ENCODE results near the gene CDH12.
"Not testable (repeated sequence)": the region's sequence is repeated elsewhere in the genome, so short reads cannot be mapped to it uniquely, and the experiment has no call there.

Gene CDH12

DNA sequence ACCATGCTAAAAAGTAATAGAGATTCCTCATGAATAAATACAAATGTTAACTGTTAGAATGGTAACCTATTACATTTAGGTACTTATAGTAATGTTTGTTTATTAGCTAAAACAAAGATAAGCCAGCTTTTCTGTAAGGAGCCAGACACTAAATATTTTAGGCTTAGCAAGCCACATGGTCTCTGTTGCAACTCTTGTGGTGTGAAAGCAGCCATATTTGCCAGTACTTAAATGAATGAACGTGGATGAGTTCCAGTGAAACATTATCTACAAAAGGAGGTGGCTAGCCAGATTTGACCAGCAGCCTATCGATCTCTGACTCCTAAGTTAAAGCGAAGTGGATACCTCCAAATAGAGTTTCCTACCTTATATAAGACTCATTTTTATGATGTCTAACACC is 331.6 kb downstream of the CDH12 start:
- DNase-seq (ENCODE audit: low read depth), result no peak
- TF ChIP-seq, protein P1, sequence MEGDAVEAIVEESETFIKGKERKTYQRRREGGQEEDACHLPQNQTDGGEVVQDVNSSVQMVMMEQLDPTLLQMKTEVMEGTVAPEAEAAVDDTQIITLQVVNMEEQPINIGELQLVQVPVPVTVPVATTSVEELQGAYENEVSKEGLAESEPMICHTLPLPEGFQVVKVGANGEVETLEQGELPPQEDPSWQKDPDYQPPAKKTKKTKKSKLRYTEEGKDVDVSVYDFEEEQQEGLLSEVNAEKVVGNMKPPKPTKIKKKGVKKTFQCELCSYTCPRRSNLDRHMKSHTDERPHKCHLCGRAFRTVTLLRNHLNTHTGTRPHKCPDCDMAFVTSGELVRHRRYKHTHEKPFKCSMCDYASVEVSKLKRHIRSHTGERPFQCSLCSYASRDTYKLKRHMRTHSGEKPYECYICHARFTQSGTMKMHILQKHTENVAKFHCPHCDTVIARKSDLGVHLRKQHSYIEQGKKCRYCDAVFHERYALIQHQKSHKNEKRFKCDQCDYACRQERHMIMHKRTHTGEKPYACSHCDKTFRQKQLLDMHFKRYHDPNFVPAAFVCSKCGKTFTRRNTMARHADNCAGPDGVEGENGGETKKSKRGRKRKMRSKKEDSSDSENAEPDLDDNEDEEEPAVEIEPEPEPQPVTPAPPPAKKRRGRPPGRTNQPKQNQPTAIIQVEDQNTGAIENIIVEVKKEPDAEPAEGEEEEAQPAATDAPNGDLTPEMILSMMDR (conservative IDR thresholded peaks at IDR 0.05; ENCODE audit: control insufficient read depth, insufficient read depth, low read depth, low read length), result no peak
- H3K4me3 ChIP-seq (ENCODE audit: control insufficient read depth, low read depth, low read length), result no peak overlapping the region

DNA sequence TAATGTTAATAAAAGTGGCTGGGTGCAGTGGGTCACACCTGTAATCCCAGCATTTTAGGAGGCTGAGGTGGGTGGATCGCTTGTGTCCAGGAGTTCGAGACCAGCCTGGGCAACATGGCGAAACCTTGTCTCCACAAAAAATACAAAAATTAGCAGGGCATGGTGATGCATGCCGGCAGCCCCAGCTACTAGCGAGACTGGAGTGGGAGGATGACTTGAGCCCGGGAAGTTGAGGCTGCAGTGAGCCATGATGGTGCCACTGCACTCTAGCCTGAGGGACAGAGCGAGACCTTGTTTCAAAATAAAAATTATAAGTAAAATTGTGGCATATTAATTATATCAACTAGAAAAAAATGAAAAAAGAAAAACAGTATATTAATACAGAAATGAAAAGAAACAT is 336.6 kb downstream of the CDH12 start:
- H3K4me3 ChIP-seq (ENCODE audit: control insufficient read depth, low read depth, low read length); DNase-seq (ENCODE audit: low read depth): not testable (repeated sequence)

DNA sequence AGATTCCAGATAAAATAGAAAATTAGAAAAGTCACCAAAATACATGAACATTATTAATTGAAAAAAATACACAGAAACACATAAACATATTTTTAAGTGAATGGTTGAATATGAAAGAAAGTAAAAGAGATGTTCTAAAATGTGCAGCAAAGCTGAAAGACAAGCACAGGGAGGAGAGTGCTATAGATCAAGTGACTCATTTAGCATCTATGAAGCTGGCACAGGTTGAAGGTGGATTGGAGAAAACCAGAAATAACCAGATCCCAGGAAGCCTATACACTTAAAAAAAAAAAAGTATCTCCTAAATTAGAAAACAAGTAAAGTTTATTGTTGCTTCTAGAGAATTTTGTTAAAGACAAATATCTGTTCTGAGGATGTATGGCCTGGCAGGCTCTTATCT is 338.9 kb downstream of the CDH12 start:
- DNase-seq (ENCODE audit: low read depth), result no peak
- TF ChIP-seq, protein P1 (conservative IDR thresholded peaks at IDR 0.05; ENCODE audit: control insufficient read depth, insufficient read depth, low read depth, low read length), result no peak
- no peak overlapping the region for H3K4me3 ChIP-seq (ENCODE audit: control insufficient read depth, low read depth, low read length)

- TF ChIP-seq, protein P1 (conservative IDR thresholded peaks at IDR 0.05; ENCODE audit: control insufficient read depth, insufficient read depth, low read depth, low read length), result no peak
- DNase-seq (ENCODE audit: low read depth), result no peak
- H3K4me3 ChIP-seq (ENCODE audit: control insufficient read depth, low read depth, low read length), result no peak overlapping the region
Measured at GRCh38 chr5:22505891-22506290, 347.3 kb downstream of the CDH12 start.

DNA sequence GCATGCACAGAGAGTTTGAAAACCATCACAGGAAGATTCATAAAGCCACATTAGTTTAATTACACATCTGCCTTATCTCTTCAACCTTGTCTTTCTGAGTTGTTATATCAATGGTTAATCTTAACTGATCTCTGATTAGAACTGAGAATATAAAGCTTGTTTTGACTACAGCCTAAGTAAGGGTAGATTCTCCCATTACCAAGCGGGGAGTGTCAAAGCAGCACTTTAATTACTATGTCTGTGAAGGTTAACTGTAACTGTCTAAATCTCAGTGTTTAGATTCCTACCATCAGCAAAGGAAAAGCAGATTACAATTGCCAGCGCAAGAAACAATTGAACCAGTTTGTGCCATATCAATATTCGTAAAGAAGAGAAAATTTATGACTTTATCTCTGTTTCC is 348.7 kb downstream of the CDH12 start:
- TF ChIP-seq, protein P1 (conservative IDR thresholded peaks at IDR 0.05; ENCODE audit: control insufficient read depth, insufficient read depth, low read depth, low read length), result no peak
- no peak for DNase-seq (ENCODE audit: low read depth)

GRCh38 chr5:22500556-22500955 is 352.6 kb downstream of the CDH12 start:
- DNase-seq (ENCODE audit: low read depth), result no peak

More for the DNA sequence above, 348.7 kb downstream of the CDH12 start:
- H3K4me3 ChIP-seq (ENCODE audit: control insufficient read depth, low read depth, low read length), result no peak overlapping the region

DNA sequence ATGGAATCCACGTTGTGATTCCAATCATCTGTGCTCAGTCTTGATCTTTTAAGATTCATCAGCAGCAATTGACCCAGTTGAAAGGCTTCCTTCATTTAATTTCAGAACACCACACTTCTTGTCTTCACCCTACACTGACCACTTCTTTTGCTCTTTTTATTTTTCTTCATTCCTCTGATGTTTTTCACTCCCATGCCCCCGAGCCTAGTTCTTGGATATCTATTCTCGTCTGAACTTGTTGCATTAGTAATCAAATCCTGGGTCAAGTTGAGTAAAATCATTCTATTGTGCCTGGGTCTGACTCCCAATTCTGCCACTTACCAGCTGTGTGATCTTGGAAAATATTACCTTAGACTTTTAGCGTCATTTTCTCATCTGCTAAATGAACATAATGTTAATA is 356.5 kb downstream of the CDH12 start:
- TF ChIP-seq, protein P1 (conservative IDR thresholded peaks at IDR 0.05; ENCODE audit: control insufficient read depth, insufficient read depth, low read depth, low read length), result no peak
- DNase-seq (ENCODE audit: low read depth), result no peak
- H3K4me3 ChIP-seq (ENCODE audit: control insufficient read depth, low read depth, low read length), result no peak overlapping the region

More at GRCh38 chr5:22500556-22500955, 352.6 kb downstream of the CDH12 start:
- H3K4me3 ChIP-seq (ENCODE audit: control insufficient read depth, low read depth, low read length), result no peak overlapping the region
- TF ChIP-seq, protein P1 (conservative IDR thresholded peaks at IDR 0.05; ENCODE audit: control insufficient read depth, insufficient read depth, low read depth, low read length), result no peak

Data from fibroblast of mammary gland (primary cell).